Pulmonary artery endothelial cell (primary cell): ENCODE measurements around the gene IGFL3. TPM values are rescaled to one million over a fixed set of nuclear protein-coding genes. Genes with fewer than 3 reads are reported as not detected.
"Not testable (repeated sequence)": the region's sequence is repeated elsewhere in the genome, so short reads cannot be mapped to it uniquely, and the experiment has no call there.

Source experiments
- DNase-seq: peaks from one replicate; pipeline ENCODE4 v3.0.0-alpha.2; 2011; ENCODE audit warnings: low read depth, low spot score
- total RNA-seq: library from RNA; depleted of rRNA; stranded (reverse); fragments of >200 nt; gene quantifications from 2 replicates; pipeline ENCODE4 v1.2.3, GENCODE V29; 2014

The IGFL3 gene
- total RNA-seq, 1 donor from 2014 or later: not detected

DNA sequence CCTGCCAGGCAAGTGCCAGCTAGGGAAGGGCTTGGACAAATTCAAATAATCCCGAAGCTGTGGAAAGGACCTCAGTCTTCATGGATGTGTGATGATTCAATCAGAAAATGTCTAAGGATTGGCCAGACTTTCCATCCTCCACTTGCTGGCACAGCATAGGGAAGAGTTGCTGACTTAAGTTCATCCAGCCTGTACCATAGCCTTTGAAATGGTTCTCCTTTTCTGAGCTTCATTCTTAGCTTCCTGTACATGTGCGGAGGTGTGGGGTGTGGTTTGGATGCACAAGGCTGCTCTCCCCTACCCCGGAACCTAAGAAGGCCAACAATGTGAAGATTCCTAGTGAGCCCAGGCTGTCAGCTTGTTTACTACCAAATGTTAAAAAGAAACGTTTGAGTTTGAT, 959 bp upstream of the IGFL3 start:
- no peak for DNase-seq

DNA sequence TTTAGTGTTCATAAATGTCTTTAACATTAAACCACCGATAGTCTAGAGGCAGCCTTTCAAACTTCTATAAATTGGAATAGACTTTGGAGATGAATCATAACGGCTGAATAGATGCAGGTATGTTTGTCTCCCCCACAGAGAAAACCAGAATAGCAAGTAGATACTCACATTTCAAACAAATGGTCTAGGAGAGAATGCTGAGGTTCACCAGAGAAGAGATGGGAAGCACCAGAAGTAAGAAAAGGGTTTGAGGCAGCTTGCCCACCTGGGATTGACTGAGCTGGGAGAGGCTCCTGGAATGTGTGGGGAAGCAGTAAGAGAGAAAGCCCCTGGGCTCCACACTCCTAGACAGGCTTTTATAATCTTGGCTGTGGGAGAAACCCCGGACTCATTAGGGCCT, 6.4 kb downstream of the IGFL3 start:
- DNase-seq: no peak

GRCh38 chr19:46116121-46116520, 8.4 kb downstream of the IGFL3 start:
- DNase-seq: no peak

DNA sequence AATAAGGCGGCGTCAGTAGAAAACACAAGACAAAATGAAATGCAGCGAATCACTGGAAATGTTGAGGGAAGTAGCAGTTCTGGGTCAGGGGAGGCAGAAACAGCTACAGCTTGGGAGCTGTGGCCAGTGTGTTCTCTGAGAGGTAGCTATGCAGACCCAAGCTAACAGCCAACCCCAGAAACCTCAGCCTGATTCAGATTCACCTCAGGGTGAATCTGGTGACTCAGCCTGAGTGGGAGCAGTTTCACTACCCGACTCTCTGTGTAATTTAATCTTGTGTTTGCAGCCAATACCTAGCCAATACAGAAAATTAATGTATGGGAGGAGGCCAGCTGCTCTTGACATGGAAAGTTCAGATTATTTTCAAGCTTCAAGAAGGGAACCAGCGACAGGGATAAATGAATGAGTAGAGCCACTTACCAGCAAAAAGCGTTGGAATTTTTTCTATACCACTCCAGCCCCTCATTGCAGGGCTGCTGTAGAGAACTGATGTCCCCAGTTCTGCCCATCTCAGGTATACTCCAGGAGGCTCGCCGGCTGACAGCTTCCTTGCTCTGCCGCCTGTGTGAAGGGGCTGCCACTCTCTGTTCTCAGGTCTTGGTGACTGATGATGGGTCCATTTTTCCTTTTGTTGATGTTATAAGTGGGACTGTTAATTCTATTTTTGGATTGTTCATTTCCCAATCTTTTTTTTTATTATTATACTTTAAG, 8.9 kb downstream of the IGFL3 start:
- DNase-seq: no peak

DNA sequence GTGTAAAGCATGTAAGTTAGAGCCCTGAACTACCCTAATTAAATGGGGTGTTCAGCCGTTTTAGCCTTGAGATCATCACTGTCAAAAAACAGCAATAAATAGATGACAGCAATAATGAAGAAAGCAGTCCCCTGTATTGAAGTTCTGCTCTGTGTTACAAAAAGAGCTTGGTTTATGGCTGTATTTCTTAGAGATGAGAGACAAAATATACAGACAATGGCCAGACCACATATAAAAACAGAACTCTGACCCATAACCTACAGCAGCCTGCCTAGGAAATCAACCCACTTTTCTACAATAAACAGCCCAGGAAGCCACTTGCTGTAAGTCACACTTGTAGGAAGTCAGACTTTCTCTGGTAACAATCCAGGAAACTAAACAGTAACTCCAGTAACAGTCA, 10.8 kb downstream of the IGFL3 start:
- no peak for DNase-seq

GRCh38 chr19:46112527-46112926, 12.0 kb downstream of the IGFL3 start:
- DNase-seq: no peak

GRCh38 chr19:46111376-46111775, 13.1 kb downstream of the IGFL3 start:
- DNase-seq: no peak

DNA sequence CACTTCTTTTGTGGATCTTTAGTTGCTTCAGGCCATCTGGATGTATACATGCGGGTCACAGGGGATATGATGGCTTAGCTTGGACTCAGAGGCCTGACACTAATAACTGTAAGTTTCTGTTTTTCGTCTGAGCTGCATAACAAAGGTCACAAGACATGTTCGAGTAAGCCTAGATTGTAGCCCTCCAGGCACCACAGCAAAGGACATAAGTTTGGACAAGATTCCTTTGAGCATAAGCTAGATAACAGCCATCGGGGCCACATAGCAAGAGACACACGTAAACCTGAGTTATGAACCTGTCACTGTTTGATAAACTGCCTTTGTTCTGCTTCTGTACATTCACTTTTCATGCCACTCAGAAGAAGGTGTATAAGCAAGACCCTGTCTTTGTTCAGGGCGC, 14.6 kb downstream of the IGFL3 start:
- DNase-seq: no peak

DNA sequence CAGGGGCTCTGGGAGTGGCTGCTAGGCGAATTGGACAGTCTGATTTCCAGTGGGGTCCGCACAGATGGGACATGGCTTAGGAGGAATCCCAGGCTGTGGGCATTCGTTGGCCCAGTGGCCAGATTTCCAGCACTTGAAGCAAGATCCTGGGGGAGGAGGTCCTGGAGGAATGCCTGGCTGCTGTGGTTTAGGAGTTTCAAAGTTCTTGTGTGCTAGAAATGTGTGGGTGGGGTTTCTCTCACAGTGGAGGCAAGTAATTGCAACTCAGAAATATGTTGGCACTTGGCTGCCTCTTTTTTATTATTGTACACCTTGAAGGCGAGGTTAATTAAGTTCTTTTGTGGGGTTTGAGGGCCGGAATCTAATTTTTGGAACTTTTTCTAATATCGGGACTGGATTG, 17.1 kb downstream of the IGFL3 start:
- DNase-seq: no peak

DNA sequence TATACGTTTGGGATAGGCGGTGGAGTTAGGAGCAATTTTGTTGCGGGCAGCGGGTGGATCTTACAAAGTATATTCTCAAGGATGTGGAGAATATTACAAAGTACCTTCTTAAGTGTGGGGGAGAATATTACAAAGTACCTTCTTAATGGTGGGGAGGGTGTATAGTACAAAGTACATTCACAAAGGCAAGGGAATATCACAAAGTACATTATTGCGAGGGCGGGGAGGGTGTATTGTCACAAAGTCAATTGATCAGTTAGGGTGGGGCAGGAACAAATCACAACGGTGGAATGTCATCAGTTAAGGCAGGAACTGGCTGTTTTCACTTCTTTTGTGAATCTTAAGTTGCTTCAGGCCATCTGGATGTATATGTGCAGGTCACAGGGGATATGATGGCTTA, 22.2 kb downstream of the IGFL3 start:
- DNase-seq: not testable (repeated sequence)

DNA sequence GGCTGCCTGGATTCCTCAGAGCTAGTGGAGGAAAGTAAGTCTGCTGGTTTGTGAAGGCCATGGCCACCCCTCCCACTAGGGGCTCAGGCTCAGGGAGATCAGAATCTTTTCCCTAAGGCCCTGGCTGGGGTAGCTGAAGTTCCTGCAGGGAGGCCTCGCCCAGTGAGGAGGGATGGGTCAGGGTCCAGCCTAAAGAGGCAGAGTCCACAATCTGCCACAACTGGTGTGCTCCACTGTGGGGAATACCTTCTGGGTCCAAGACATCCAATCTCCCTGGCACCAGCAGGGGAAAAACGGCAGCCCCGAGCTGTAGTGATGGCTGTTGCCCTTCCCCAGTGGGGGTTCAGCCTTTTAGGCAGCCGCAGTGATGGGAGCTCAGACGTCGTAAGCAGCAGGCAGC, 23.2 kb downstream of the IGFL3 start:
- DNase-seq: no peak

DNA sequence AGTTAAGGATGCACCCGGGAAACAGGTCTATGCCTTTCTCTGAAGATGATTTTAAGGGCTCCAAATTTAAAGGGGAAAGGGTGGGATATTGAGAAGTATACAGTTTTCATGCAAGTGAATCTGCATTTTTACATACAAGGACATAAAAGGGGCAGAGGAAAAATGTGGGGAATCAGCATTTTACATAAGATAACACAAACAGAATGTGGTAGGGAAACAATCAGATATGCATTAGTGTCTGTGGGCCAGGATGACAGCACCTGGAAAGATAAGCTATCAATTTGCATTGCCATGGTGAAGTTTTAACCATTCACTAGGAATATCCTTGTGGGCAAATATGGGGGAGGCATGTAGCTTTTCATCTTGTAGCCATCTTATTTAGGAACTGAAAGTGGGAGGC, 24.1 kb downstream of the IGFL3 start:
- DNase-seq: no peak

DNA sequence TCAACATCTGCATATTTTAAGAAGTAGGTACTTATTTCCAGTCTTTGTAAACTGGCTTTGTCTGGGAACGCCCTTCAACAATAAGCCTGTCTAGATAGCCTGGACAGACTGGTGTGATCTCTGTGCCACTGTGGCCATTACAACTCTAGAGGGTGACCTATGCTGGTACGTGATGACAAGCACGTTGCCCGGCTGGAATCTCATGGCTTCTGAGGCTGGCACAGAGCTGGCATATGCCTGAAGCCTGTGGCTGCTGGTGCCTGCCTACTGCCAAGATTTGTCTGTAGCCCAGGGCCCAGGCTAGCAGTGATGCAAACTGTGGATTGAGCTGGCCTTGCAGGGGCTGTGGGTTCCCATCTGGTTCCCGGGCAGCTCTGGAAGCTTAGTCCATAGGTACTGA, 34.0 kb downstream of the IGFL3 start:
- DNase-seq: no peak

DNA sequence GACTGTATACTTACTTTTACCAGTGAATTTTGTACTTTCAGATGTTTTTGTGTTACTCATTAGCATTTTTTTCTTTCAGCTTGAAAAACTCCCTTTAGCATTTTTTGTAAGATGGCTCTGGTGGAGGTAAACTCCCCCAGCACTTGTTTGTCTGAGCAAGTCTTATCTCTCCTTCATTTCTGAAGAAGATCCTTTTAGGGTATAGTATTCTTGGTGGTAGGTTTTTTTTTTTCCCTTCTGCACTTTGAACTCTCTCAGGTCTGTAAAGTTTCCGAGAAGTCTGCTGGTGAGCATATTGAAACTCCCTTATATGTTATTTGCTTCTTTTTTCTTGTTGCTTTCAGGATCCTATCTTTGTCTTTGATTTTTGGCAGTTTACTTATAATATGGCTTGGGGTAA, 35.1 kb downstream of the IGFL3 start:
- DNase-seq: no peak

DNA sequence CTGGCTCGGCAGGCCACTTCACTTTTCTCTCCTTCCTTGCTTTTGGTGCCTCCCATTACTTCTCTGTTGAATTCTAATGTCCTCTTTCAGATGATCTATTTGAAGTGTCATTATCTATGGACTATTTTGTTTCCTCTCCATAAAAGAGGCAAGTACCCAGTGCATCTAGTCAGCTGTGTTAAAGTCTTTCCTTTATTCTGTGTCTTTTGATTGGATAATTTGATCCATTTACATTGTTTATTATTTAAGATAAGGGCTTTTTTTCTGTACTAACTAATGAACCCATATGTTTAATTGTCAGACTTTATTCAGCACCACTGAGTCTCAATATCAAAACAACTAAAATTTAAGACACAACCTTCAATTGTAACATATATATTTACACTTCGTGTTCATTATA, 36.4 kb downstream of the IGFL3 start:
- DNase-seq: no peak

GRCh38 chr19:46085888-46086287, 38.6 kb downstream of the IGFL3 start:
- DNase-seq: no peak

- DNase-seq: no peak
Observed at GRCh38 chr19:46082728-46083050, 41.8 kb downstream of the IGFL3 start.

DNA sequence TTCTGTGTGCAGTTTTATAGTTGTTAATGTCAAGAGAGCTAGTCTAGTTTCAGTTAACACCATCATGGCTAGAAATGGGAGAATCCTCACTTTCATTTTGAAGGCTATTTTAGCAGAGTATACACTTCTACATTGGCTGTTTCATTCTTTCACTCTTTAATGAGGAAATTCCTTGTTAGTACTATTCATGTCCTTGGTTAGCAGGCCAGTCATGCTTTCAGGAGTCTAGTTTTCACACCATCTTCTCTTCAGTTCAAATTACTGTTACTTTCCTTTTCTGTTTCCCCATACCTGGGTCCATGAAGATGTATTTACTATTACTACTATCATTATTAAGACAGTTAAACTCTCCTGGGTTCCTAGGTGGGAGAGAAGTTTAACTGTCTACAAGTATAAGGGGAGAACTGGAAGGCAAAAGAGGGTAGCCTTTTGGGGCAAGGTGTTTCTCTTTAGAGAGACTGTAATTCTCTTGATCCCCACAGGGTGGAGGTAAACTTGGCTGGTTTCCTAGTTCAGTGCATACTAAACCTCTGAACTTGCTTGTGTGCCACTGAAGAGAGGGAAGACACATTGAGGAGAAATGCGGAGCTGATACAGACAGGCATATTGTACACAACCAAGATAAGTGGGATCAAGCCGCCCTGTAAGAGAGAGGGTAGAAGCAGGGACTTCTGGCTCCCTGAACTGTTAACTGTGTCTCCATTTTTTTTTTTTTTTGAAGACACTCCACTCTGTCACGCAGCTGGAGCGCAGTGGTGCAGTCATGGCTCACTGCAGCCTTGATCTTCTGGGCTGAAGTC, 42.4 kb downstream of the IGFL3 start:
- no peak for DNase-seq

GRCh38 chr19:46080561-46080960, 43.9 kb downstream of the IGFL3 start:
- no peak for DNase-seq

DNA sequence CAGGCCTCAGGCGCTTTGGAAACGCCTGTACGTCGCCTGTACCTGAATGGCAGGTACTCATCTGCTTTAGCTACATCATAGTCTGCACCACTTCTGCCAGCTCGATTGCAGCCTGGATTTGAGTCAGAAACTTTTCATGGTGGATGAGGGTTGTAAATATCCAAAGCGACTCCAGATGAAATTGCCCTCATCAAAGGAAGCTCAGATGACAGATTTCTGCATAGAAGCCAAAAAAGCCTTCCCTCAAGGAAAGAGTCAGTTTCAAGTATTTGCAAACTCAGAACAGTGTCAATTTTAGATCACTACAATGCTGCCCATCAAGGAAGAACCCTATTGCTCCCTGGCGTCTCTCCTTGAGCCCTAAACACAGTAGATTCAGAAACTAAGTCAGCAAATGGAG, 44.9 kb downstream of the IGFL3 start:
- no peak for DNase-seq

DNA sequence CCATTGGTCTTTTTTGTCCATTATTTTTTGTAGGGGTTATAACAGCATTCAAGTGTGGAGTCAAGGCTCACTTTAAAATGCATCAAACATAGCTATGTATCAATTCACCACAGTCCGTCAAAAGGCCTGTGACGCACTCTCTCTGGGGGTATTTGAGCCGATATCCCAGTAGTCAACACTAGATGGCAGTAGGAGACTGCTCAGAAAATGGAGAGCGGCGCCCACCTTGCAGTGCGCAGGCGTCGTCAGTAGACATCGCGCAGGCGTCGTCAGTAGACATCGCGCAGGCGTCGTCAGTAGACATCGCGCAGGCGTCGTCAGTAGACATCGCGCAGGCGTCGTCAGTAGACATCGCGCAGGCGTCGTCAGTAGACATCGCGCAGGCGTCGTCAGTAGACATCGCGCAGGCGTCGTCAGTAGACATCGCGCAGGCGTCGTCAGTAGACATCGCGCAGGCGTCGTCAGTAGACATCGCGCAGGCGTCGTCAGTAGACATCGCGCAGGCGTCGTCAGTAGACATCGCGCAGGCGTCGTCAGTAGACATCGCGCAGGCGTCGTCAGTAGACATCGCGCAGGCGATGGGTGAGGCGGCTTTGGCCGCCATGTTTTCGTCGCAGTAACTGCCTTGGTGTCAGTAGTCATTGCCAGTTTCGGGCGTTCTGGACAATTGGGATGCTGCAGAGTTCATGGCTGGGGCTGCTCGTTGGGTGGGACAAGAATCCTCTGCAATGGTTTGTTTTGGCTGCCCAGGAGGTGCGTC, 45.7 kb downstream of the IGFL3 start:
- not testable (repeated sequence) for DNase-seq

GRCh38 chr19:46077815-46078167, 46.7 kb downstream of the IGFL3 start:
- DNase-seq: no peak
